Activated CD4-positive, CD25-positive, alpha-beta regulatory T cell treated with anti-CD3 and anti-CD28 coated beads, Interleukin-2, amount 50 U/mL, for 24 hours (primary cell): ENCODE measurements around the gene RTL3.
A peak's percentile ranks its signal among the peaks of the same experiment; 100 is the strongest.
"Not testable (repeated sequence)": the region's sequence is repeated elsewhere in the genome, so short reads cannot be mapped to it uniquely, and the experiment has no call there.

Experiments
- ATAC-seq, 2 donors: fragments of 150-1000 bp; cut with Tn5 transposase; one replicate each; pipeline ENCODE4 v1.10.0; 2021; ENCODE audit warnings: mild to moderate bottlenecking in 1 of 2, moderate library complexity in 1 of 2

The RTL3 gene, protein sequence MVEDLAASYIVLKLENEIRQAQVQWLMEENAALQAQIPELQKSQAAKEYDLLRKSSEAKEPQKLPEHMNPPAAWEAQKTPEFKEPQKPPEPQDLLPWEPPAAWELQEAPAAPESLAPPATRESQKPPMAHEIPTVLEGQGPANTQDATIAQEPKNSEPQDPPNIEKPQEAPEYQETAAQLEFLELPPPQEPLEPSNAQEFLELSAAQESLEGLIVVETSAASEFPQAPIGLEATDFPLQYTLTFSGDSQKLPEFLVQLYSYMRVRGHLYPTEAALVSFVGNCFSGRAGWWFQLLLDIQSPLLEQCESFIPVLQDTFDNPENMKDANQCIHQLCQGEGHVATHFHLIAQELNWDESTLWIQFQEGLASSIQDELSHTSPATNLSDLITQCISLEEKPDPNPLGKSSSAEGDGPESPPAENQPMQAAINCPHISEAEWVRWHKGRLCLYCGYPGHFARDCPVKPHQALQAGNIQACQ

DNA sequence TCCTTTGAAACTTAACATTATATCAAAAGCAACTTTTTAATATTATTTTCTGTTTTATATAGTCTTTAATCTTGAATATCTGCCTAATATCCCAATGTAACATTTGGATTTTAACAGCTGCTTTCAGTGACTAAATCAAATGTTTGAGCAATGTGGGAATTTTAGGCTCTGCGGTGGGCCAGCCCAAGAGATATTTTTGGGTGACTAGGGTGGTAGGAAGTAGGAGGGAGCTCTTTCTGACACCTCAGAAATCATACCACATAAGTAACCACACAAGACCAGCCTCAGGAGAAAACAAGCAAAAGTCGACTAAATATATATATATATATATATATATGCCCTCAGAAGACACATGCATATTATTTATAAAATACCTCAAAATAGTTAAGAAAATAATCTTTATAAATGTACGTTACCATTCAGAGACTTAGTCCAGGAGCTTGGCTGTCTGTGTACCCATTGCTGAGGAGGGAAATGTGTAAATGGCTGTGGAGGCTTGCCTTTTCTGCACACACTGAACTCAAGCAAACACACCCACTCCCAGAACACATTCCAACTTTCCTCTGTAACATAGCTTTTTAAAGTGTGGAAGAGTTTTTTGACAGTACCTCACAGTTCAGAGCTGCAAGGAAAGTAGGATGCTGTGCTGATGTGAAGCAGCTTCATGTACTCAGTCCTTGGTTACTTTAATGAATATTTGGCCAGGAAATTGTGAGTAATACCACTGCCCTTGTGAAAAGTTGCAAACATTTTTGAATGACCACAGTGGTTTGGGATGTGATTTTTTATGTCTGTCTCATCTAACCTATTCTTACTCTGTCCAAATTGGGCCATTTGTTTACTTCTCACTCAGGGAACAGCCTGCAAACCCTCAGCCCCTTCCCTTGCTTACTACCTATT lies at the start of gene RTL3:
TSS of gene RTL3 (minus strand) at position 484 of the 900 bp plus-strand sequence. CDS start 908 bp downstream, outside the sequence.
- ATAC-seq, result no peak

GRCh38 chrX:78708816-78709215 lies 49.7 kb upstream of the RTL3 start:
- ATAC-seq, result no peak

DNA sequence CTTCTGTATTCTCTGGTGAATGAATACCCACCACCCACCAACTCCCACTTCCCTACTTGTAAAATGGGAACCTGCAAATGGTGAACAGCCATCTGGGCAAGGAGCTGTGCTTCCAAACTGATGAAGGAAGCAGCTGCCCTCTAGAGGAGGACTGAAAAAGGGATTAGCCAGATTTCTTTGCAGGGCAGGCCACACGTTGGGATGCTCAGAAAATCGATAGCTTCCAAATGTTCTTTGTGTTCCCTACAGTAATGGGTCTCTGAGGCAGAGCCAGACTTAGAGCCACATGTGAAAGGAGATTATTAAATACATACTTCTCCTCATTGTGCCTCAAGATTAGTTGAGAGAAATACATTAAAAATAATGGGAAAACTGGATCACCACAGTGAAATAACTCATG lies 49.1 kb upstream of the RTL3 start:
- no peak for ATAC-seq

- no peak for ATAC-seq
Measured at GRCh38 chrX:78706071-78706470, 46.9 kb upstream of the RTL3 start.

DNA sequence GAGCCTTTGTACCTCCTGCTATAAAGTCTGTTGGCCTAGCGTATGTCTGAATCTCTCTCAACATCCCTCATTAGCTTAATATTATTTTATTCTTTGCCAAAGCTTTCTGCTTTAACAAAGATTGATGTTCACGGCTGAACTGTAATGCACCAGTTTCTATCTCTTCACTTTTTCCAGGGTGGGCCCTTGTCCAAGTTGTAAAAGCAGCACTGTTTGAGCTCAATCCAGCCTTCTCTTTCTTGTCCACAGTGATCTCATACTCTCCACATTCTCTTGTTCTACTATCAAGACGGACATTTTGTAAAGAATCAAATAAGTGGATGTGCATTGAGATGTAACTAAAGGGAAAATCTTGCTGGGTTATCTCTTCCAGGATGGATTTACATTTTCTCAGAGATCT lies 34.4 kb upstream of the RTL3 start:
- ATAC-seq, result no peak

GRCh38 chrX:78693012-78693411 lies 33.9 kb upstream of the RTL3 start:
- ATAC-seq, result no peak

GRCh38 chrX:78687586-78687985 lies 28.5 kb upstream of the RTL3 start:
- no peak for ATAC-seq

- no peak for ATAC-seq
Measured at GRCh38 chrX:78673246-78673645, 14.1 kb upstream of the RTL3 start.

GRCh38 chrX:78665342-78665741 lies 6.2 kb upstream of the RTL3 start:
- no peak for ATAC-seq

GRCh38 chrX:78661836-78662235 lies 2.7 kb upstream of the RTL3 start:
- no peak for ATAC-seq

- no peak for ATAC-seq
Measured at GRCh38 chrX:78659955-78660354, 827 bp upstream of the RTL3 start.

- no peak for ATAC-seq
Measured at GRCh38 chrX:78658414-78658813, 714 bp downstream of the RTL3 start.

GRCh38 chrX:78655642-78656041 lies 3.5 kb downstream of the RTL3 start:
- ATAC-seq, result no peak

- peak in 1 of 2 donors; percentile 38 for ATAC-seq
Measured at GRCh38 chrX:78653118-78653822, 5.9 kb downstream of the RTL3 start.

GRCh38 chrX:78650906-78651437 lies 8.2 kb downstream of the RTL3 start:
- peak; percentile 38 to 55 for ATAC-seq

DNA sequence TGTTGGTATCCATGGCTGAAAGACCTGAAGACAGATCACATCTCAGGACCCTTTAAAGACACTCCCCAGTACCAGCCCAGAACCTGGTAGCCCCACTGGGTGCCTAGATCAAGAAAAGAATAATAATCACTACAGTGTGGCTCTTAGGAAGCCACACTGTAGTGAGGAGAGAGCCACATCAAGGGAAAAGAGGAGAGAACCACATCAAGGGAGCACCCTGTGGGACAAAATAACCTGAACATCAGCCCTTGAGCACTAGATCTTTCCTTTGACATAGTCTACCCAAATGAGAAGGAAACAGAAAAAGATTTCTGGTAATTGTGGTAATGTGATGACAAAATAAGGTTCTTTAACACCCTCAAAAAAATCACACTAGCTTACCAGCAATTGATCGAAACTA lies 15.3 kb downstream of the RTL3 start:
- ATAC-seq, result no peak

DNA sequence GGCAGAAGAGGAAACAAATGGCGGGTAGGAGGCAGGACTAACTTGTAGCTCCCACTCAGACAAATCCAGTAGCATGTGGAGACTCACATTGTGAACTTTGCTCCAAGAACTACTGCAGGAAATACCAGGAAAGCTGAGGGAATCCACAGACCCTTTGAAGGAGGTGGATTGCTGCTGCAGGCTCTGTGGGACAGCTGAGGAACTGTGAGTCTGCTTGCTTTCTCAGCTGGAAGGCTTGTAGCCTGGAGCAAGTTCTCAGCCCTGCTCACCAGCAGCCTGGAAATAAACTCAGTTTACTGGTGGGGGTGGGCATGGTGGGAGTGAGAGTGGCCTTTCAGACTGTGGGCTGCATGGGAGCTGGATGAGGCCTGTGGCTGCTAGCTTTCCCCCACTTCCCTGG lies 16.0 kb downstream of the RTL3 start:
- no peak for ATAC-seq

GRCh38 chrX:78636096-78636495 lies 23.0 kb downstream of the RTL3 start:
- not testable (repeated sequence) for ATAC-seq

- ATAC-seq, result no peak
Measured at GRCh38 chrX:78624962-78625909, 33.9 kb downstream of the RTL3 start.

DNA sequence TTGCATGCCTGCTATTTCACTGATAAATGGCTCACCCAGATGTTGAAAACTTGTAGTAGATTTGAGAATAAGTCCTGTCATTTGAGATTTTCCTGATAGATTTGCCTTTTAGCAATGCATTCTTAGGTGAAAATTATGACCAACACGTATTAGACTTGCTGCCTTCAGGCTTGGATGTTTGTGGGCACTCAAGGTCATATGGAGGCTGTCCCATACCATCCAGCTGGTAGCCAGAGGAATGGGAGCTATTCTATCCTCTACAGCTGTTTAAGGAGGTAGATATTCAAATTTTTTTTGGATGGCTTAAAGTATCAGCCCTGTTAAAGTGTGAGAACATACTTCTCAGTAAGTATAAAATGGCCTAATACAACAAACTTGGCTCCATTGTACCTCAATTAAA lies 34.7 kb downstream of the RTL3 start:
- no peak for ATAC-seq

- no peak for ATAC-seq
Measured at GRCh38 chrX:78622831-78623230, 36.3 kb downstream of the RTL3 start.

- no peak for ATAC-seq
Measured at GRCh38 chrX:78619834-78620233, 39.3 kb downstream of the RTL3 start.
